Effector memory CD8-positive, alpha-beta T cell (primary cell): Measurements from ENCODE around the gene TTC9.

Source experiments
- ATAC-seq: fragments of 150-1000 bp; cut with Tn5 transposase; replicated peaks from 2 replicates; pipeline ENCODE4 v1.10.0; 2021; ENCODE audit warnings: mild to moderate bottlenecking, moderate library complexity
- DNase-seq, 3 experiments: peaks; one replicate each; pipeline ENCODE4 v3.0.0; 2021
- H3K27ac Mint-ChIP-seq, 2 donors: one replicate each; pipeline ENCODE4 v1.8.0; 2022; ENCODE audit warnings: mild to moderate bottlenecking in 2 of 2, mixed read lengths in 2 of 2, moderate library complexity in 2 of 2
- H3K27me3 Mint-ChIP-seq, 2 donors: one replicate each; pipeline ENCODE4 v1.8.0; 2022; ENCODE audit warnings: mixed read lengths in 2 of 2
- H3K36me3 Mint-ChIP-seq: one replicate; pipeline ENCODE4 v1.8.0; 2022; ENCODE audit warnings: mild to moderate bottlenecking, moderate library complexity, mixed read lengths; ENCODE audit not compliant: insufficient read depth
- H3K4me1 Mint-ChIP-seq, 2 donors: one replicate each; pipeline ENCODE4 v1.8.0; 2022; ENCODE audit warnings: low read depth in 2 of 2, mixed read lengths in 2 of 2
- H3K4me3 Mint-ChIP-seq, 2 donors: one replicate each; pipeline ENCODE4 v1.8.0; 2022; ENCODE audit warnings: mild to moderate bottlenecking in 2 of 2, mixed read lengths in 2 of 2, moderate library complexity in 2 of 2
- H3K9me3 Mint-ChIP-seq, 2 donors: one replicate each; pipeline ENCODE4 v1.8.0; 2022; ENCODE audit warnings: mixed read lengths in 2 of 2
- total RNA-seq, 9 experiments: gene quantifications; one replicate each; lab custom pipeline; 2026; lab: John Stamatoyannopoulos, UW

TTC9 gene
- 9.8 to 44.0 (median 15.8) reads per million in 9 experiments for total RNA-seq

- peaks cover 41 to 44% of the 10 kb centered on the region in 2 donors for H3K4me1 Mint-ChIP-seq
- peaks cover 0 to 18% of the 10 kb centered on the region in 2 donors for H3K27me3 Mint-ChIP-seq
- DNase-seq, result peak in 2 of 3 experiments; percentile 8 to 22
Measured at GRCh38 chr14:70641548-70642302, at the start of gene TTC9. Gene TTC9 (plus strand): TSS chr14:70641916. CDS start chr14:70642130, 214 bp downstream.

GRCh38 chr14:70594461-70594860 lies 47.3 kb upstream of the TTC9 start:
- peak overlapping the region in 1 of 2 donors; percentile 29 for H3K27ac Mint-ChIP-seq
- no peak overlapping the region for H3K4me3 Mint-ChIP-seq
- H3K36me3 Mint-ChIP-seq, result peaks cover 69% of the 10 kb centered on the region
- no peaks in the 10 kb centered on the region for H3K27me3 Mint-ChIP-seq
- no peak for ATAC-seq
- H3K9me3 Mint-ChIP-seq, result no peaks in the 10 kb centered on the region
- DNase-seq, result no peak
- H3K4me1 Mint-ChIP-seq, result peaks cover 11 to 26% of the 10 kb centered on the region in 2 donors

More at GRCh38 chr14:70641548-70642302, at the start of gene TTC9:
- peak; percentile 31 for ATAC-seq
- Mint-ChIP-seq H3K36me3 (peaks cover 6% of the 10 kb centered on the region), H3K4me3 (peak within 1 kb of the TSS; percentile 96 to 98), H3K9me3 (no peaks in the 10 kb centered on the region), H3K27ac (peak within 1 kb of the TSS; percentile 93 to 94)

GRCh38 chr14:70595443-70596185 lies 46.1 kb upstream of the TTC9 start:
- Mint-ChIP-seq H3K36me3 (peaks cover 63% of the 10 kb centered on the region), H3K4me3 (no peak overlapping the region), H3K9me3 (no peaks in the 10 kb centered on the region), H3K27me3 (no peaks in the 10 kb centered on the region), H3K4me1 (peaks cover 20 to 31% of the 10 kb centered on the region in 2 donors), H3K27ac (no peak overlapping the region)
- ATAC-seq (no peak), DNase-seq (no peak)

GRCh38 chr14:70597731-70598130 lies 44.0 kb upstream of the TTC9 start:
- no peak for DNase-seq
- no peak for ATAC-seq
- Mint-ChIP-seq H3K27ac (no peak overlapping the region), H3K27me3 (peaks cover 0 to 6% of the 10 kb centered on the region in 2 donors), H3K36me3 (peaks cover 48% of the 10 kb centered on the region), H3K4me1 (peaks cover 22 to 36% of the 10 kb centered on the region in 2 donors), H3K4me3 (peak overlapping the region in 1 of 2 donors; percentile 17), H3K9me3 (no peaks in the 10 kb centered on the region)

GRCh38 chr14:70599345-70599744 lies 42.4 kb upstream of the TTC9 start:
- peak overlapping the region in 1 of 2 donors; percentile 98 for H3K27ac Mint-ChIP-seq
- H3K27me3 Mint-ChIP-seq, result peaks cover 0 to 6% of the 10 kb centered on the region in 2 donors
- peaks cover 38% of the 10 kb centered on the region for H3K36me3 Mint-ChIP-seq
- H3K4me1 Mint-ChIP-seq, result peaks cover 22 to 34% of the 10 kb centered on the region in 2 donors
- peak overlapping the region; percentile 97 to 98 for H3K4me3 Mint-ChIP-seq
- ATAC-seq (no peak), DNase-seq (no peak)
- no peaks in the 10 kb centered on the region for H3K9me3 Mint-ChIP-seq

- Mint-ChIP-seq H3K9me3 (no peaks in the 10 kb centered on the region), H3K36me3 (peaks cover 26% of the 10 kb centered on the region), H3K4me3 (peak within 1 kb of the TSS; percentile 97 to 98), H3K27ac (peak within 1 kb of the TSS; percentile 98), H3K4me1 (peaks cover 20 to 30% of the 10 kb centered on the region in 2 donors), H3K27me3 (peaks cover 0 to 6% of the 10 kb centered on the region in 2 donors)
- ATAC-seq (peak; percentile 99), DNase-seq (peak; percentile 87 to 90 (median 88))
Measured at GRCh38 chr14:70600382-70601157, 41.1 kb upstream of the TTC9 start, which contains the start of gene MED6. Gene MED6 (minus strand): TSS chr14:70600655. CDS start chr14:70600637, 18 bp downstream.

- Mint-ChIP-seq H3K36me3 (peaks cover 21% of the 10 kb centered on the region), H3K9me3 (no peaks in the 10 kb centered on the region), H3K27ac (peak overlapping the region; percentile 98), H3K4me3 (peak overlapping the region; percentile 97 to 98), H3K27me3 (peaks cover 6 to 9% of the 10 kb centered on the region in 2 donors), H3K4me1 (peaks cover 20 to 30% of the 10 kb centered on the region in 2 donors)
- ATAC-seq, result no peak
- DNase-seq, result no peak
Measured at GRCh38 chr14:70601162-70601561, 40.6 kb upstream of the TTC9 start.

- Mint-ChIP-seq H3K9me3 (no peaks in the 10 kb centered on the region), H3K4me1 (peaks cover 20 to 30% of the 10 kb centered on the region in 2 donors), H3K36me3 (peaks cover 16% of the 10 kb centered on the region), H3K27ac (no peak overlapping the region), H3K4me3 (peak overlapping the region in 1 of 2 donors; percentile 7), H3K27me3 (peaks cover 16 to 18% of the 10 kb centered on the region in 2 donors)
- ATAC-seq, result no peak
- DNase-seq, result no peak
Measured at GRCh38 chr14:70602254-70602653, 39.5 kb upstream of the TTC9 start.

- no peaks in the 10 kb centered on the region for H3K36me3 Mint-ChIP-seq
- ATAC-seq (no peak), DNase-seq (no peak)
- H3K4me1 Mint-ChIP-seq, result no peaks in the 10 kb centered on the region
- peaks cover 20 to 29% of the 10 kb centered on the region in 2 donors for H3K27me3 Mint-ChIP-seq
- no peaks in the 10 kb centered on the region for H3K9me3 Mint-ChIP-seq
- no peak overlapping the region for H3K4me3 Mint-ChIP-seq
- no peak overlapping the region for H3K27ac Mint-ChIP-seq
Measured at GRCh38 chr14:70611216-70611615, 30.5 kb upstream of the TTC9 start.

GRCh38 chr14:70616646-70617045 lies 25.1 kb upstream of the TTC9 start:
- no peak for DNase-seq
- no peaks in the 10 kb centered on the region for H3K9me3 Mint-ChIP-seq
- no peaks in the 10 kb centered on the region for H3K4me1 Mint-ChIP-seq
- no peak overlapping the region for H3K27ac Mint-ChIP-seq
- no peak for ATAC-seq
- no peak overlapping the region for H3K4me3 Mint-ChIP-seq
- peaks cover 0 to 4% of the 10 kb centered on the region in 2 donors for H3K27me3 Mint-ChIP-seq
- H3K36me3 Mint-ChIP-seq, result no peaks in the 10 kb centered on the region

GRCh38 chr14:70618314-70618713 lies 23.4 kb upstream of the TTC9 start:
- H3K4me1 Mint-ChIP-seq, result no peaks in the 10 kb centered on the region
- H3K36me3 Mint-ChIP-seq, result no peaks in the 10 kb centered on the region
- DNase-seq (no peak), ATAC-seq (no peak)
- peaks cover 0 to 10% of the 10 kb centered on the region in 2 donors for H3K27me3 Mint-ChIP-seq
- no peak overlapping the region for H3K4me3 Mint-ChIP-seq
- no peaks in the 10 kb centered on the region for H3K9me3 Mint-ChIP-seq
- no peak overlapping the region for H3K27ac Mint-ChIP-seq

- Mint-ChIP-seq H3K9me3 (no peaks in the 10 kb centered on the region), H3K27me3 (peaks cover 0 to 6% of the 10 kb centered on the region in 2 donors), H3K4me1 (no peaks in the 10 kb centered on the region), H3K36me3 (no peaks in the 10 kb centered on the region), H3K4me3 (no peak overlapping the region), H3K27ac (no peak overlapping the region)
- no peak for ATAC-seq
- no peak for DNase-seq
Measured at GRCh38 chr14:70619708-70620107, 22.0 kb upstream of the TTC9 start.
